Neutrophil (primary cell): ENCODE data around the gene KLHL24.
"Not testable (repeated sequence)": the region's sequence is repeated elsewhere in the genome, so short reads cannot be mapped to it uniquely, and the experiment has no call there.

Experiments used
- H3K27ac ChIP-seq: fragments of 200-600 bp; sonication (generic); 2 replicates; pipeline ENCODE4 v1.5.1; 2016; ENCODE audit warnings: mild to moderate bottlenecking, moderate library complexity
- H3K27me3 ChIP-seq: fragments of 200-600 bp; sonication (generic); 2 replicates; pipeline ENCODE4 v1.6.0; 2016; ENCODE audit warnings: mild to moderate bottlenecking
- H3K36me3 ChIP-seq: fragments of 200-600 bp; sonication (generic); 2 replicates; pipeline ENCODE4 v1.5.1; 2017
- H3K4me1 ChIP-seq, 2 experiments: fragments of 200-600 bp in 1 of 2; sonication (generic) in 1 of 2; 1 replicate in 1 of 2; 2 replicates in 1 of 2; pipeline versions ENCODE4 v1.5.1 to v1.6.1; 2013 to 2016; ENCODE audit warnings: low read depth in 1 of 2, low read length in 1 of 2, mild to moderate bottlenecking in 1 of 2, moderate library complexity in 1 of 2; ENCODE audit not compliant: control insufficient read depth in 1 of 2, insufficient read depth in 1 of 2
- H3K4me3 ChIP-seq, 2 experiments: fragments of 200-600 bp in 1 of 2; sonication (generic) in 1 of 2; 1 replicate in 1 of 2; 2 replicates in 1 of 2; pipeline ENCODE4 v1.5.1; 2013 to 2016; ENCODE audit warnings: low read depth in 1 of 2, low read length in 1 of 2, mild to moderate bottlenecking in 1 of 2, moderate library complexity in 1 of 2
- H3K9me3 ChIP-seq: fragments of 200-600 bp; sonication (generic); 2 replicates; pipeline ENCODE4 v1.5.1; 2016
- TF ChIP-seq, protein P1 (sequence below): fragments of 200-600 bp; sonication (generic); IDR thresholded peaks from 2 replicates; pipeline ENCODE4 v1.5.1; 2016; ENCODE audit warnings: antibody characterized with exemption

The KLHL24 gene

GRCh38 chr3:183638101-183638852 lies 2.9 kb downstream of the KLHL24 start:
- Histone ChIP-seq H3K27ac (no peak overlapping the region), H3K9me3 (no peaks in the 10 kb centered on the region), H3K4me3 (no peak overlapping the region), H3K4me1 (peaks cover 16% of the 10 kb centered on the region in 2 experiments), H3K36me3 (no peaks in the 10 kb centered on the region), H3K27me3 (no peaks in the 10 kb centered on the region)
- TF ChIP-seq, protein P1, sequence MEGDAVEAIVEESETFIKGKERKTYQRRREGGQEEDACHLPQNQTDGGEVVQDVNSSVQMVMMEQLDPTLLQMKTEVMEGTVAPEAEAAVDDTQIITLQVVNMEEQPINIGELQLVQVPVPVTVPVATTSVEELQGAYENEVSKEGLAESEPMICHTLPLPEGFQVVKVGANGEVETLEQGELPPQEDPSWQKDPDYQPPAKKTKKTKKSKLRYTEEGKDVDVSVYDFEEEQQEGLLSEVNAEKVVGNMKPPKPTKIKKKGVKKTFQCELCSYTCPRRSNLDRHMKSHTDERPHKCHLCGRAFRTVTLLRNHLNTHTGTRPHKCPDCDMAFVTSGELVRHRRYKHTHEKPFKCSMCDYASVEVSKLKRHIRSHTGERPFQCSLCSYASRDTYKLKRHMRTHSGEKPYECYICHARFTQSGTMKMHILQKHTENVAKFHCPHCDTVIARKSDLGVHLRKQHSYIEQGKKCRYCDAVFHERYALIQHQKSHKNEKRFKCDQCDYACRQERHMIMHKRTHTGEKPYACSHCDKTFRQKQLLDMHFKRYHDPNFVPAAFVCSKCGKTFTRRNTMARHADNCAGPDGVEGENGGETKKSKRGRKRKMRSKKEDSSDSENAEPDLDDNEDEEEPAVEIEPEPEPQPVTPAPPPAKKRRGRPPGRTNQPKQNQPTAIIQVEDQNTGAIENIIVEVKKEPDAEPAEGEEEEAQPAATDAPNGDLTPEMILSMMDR = no peak

DNA sequence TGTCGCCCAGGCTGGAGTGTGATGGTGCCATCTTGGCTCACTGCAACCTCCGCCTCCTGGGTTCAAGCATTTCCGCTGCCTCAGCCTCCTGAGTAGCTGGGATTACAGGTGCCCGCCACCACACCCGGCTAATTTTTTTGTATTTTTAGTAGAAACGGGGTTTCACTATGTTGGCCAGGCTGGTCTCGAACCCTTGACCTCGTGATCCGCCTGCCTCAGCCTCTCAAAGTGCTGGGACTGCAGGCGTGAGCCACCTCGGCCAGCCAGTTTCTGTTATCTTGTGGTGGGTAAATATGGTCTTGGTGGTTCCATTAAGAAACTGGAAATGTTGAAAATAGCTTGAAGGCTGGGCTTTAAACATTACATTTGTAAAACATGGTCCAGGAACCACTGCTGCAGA lies 5.2 kb downstream of the KLHL24 start:
- H3K9me3 ChIP-seq, H3K27ac ChIP-seq, H3K36me3 ChIP-seq, H3K27me3 ChIP-seq, H3K4me1 ChIP-seq, H3K4me3 ChIP-seq: not testable (repeated sequence)

DNA sequence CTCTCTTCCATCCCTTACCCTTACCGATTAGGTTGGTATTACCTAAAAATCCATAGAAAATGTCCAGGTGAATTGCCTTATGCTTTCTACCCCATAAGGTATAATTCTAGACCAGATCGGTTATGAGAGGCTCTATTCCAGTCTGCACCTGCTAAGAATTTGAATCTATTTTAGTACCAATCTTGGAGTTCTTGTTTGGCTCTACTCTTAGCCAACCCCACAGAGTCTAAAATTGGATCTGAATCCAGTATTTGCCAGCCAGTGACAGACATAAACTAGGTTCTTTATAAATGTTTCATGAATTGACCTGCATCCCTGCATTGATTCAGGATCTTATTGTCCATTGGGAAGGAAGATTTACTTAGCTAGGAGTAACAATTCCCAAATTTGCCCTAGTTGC lies 6.5 kb downstream of the KLHL24 start:
- H3K27ac ChIP-seq = no peak overlapping the region
- no peaks in the 10 kb centered on the region for H3K9me3 ChIP-seq
- peaks cover 3% of the 10 kb centered on the region for H3K36me3 ChIP-seq
- TF ChIP-seq, protein P1 = no peak
- peaks cover 5 to 6% of the 10 kb centered on the region in 2 experiments for H3K4me1 ChIP-seq
- H3K4me3 ChIP-seq = no peak overlapping the region
- no peaks in the 10 kb centered on the region for H3K27me3 ChIP-seq

- Histone ChIP-seq H3K36me3 (peaks cover 3% of the 10 kb centered on the region), H3K4me3 (no peak overlapping the region), H3K4me1 (no peaks in the 10 kb centered on the region), H3K27me3 (no peaks in the 10 kb centered on the region), H3K27ac (no peak overlapping the region), H3K9me3 (no peaks in the 10 kb centered on the region)
- TF ChIP-seq, protein P1 = no peak
Observed at GRCh38 chr3:183644244-183644643, 8.8 kb downstream of the KLHL24 start.

GRCh38 chr3:183645254-183645653 lies 9.8 kb downstream of the KLHL24 start:
- Histone ChIP-seq H3K4me1 (no peaks in the 10 kb centered on the region), H3K27ac (no peak overlapping the region), H3K27me3 (no peaks in the 10 kb centered on the region), H3K36me3 (peaks cover 3% of the 10 kb centered on the region), H3K4me3 (no peak overlapping the region), H3K9me3 (no peaks in the 10 kb centered on the region)
- TF ChIP-seq, protein P1 = no peak

- Histone ChIP-seq H3K4me1 (no peaks in the 10 kb centered on the region), H3K36me3 (peaks cover 13% of the 10 kb centered on the region), H3K27me3 (no peaks in the 10 kb centered on the region), H3K9me3 (peaks cover 38% of the 10 kb centered on the region), H3K27ac (no peak overlapping the region), H3K4me3 (no peak overlapping the region)
- TF ChIP-seq, protein P1 = no peak
Observed at GRCh38 chr3:183650554-183650953, 15.1 kb downstream of the KLHL24 start.
